Naive thymus-derived CD4-positive, alpha-beta T cell (primary cell): Measurements from ENCODE around the gene ARHGAP20. TPM values are rescaled to one million over a fixed set of nuclear protein-coding genes. Genes with fewer than 3 reads are reported as not detected.

ENCODE experiments used
- ATAC-seq: fragments of 150-1000 bp; cut with Tn5 transposase; 2 replicates; pipeline ENCODE4 v1.10.0; 2021; ENCODE audit warnings: mild to moderate bottlenecking, moderate library complexity
- CTCF ChIA-PET: fragments of 350-600 bp; sonication (Branson Sonifier 250); formaldehyde crosslinking; loops from one replicate; lab custom pipeline; 2021; ENCODE audit warnings: antibody characterized with exemption; lab: Charles Lee
- POLR2A ChIA-PET: fragments of 350-600 bp; sonication (Branson Sonifier 250); formaldehyde crosslinking; loops from one replicate; lab custom pipeline; 2021; ENCODE audit warnings: antibody characterized with exemption, inconsistent platforms; lab: Charles Lee
- DNase-seq, 9 donors: peaks; one replicate each; pipeline versions ENCODE4 v3.0.0 to v3.0.0-alpha.2; 2020 to 2022; ENCODE audit warnings: mixed read lengths in 1 of 9
- H3K27ac ChIP-seq: one replicate; pipeline ENCODE4 v1.7.0; 2013; ENCODE audit warnings: mild to moderate bottlenecking, low read depth, low read length, moderate library complexity
- H3K27me3 ChIP-seq, 2 donors: one replicate each; pipeline ENCODE4 v1.7.0; 2013; ENCODE audit warnings: low read length in 2 of 2, mild to moderate bottlenecking in 2 of 2, moderate library complexity in 2 of 2; ENCODE audit not compliant: control insufficient read depth in 2 of 2, insufficient read depth in 2 of 2
- H3K36me3 ChIP-seq, 3 experiments: 1 replicate in 2 of 3; 2 replicates in 1 of 3; pipeline ENCODE4 v1.7.0; 2013; ENCODE audit warnings: low read length in 3 of 3, mild to moderate bottlenecking in 3 of 3, moderate library complexity in 1 of 3; ENCODE audit not compliant: insufficient read depth in 3 of 3, control insufficient read depth in 2 of 3
- H3K4me1 ChIP-seq, 2 donors: one replicate each; pipeline ENCODE4 v1.7.0; 2013; ENCODE audit warnings: low read length in 2 of 2, mild to moderate bottlenecking in 2 of 2, moderate library complexity in 1 of 2; ENCODE audit not compliant: control insufficient read depth in 2 of 2, insufficient read depth in 2 of 2
- H3K4me3 ChIP-seq: 2 replicates; pipeline ENCODE4 v1.7.0; 2013; ENCODE audit warnings: mild to moderate bottlenecking, low read length
- H3K9me3 ChIP-seq, 3 experiments: 1 replicate in 2 of 3; 2 replicates in 1 of 3; pipeline ENCODE4 v1.7.0; 2013; ENCODE audit warnings: low read length in 3 of 3; ENCODE audit not compliant: control insufficient read depth in 2 of 3
- H3K27ac Mint-ChIP-seq, 9 donors: one replicate each; pipeline ENCODE4 v1.8.0; 2020 to 2022; ENCODE audit warnings: mixed read lengths in 9 of 9, mild to moderate bottlenecking in 8 of 9, moderate library complexity in 5 of 9, inconsistent platforms in 2 of 9
- H3K27me3 Mint-ChIP-seq, 5 donors: one replicate each; pipeline ENCODE4 v1.8.0; 2021 to 2022; ENCODE audit warnings: mixed read lengths in 5 of 5, mild to moderate bottlenecking in 1 of 5
- H3K36me3 Mint-ChIP-seq, 5 donors: one replicate each; pipeline ENCODE4 v1.8.0; 2020 to 2022; ENCODE audit warnings: mixed read lengths in 5 of 5, mild to moderate bottlenecking in 3 of 5, inconsistent platforms in 1 of 5
- H3K4me1 Mint-ChIP-seq, 7 donors: one replicate each; pipeline ENCODE4 v1.8.0; 2020 to 2022; ENCODE audit warnings: mixed read lengths in 7 of 7, mild to moderate bottlenecking in 3 of 7, inconsistent platforms in 1 of 7
- H3K4me3 Mint-ChIP-seq, 10 donors: one replicate each; pipeline ENCODE4 v1.8.0; 2020 to 2022; ENCODE audit warnings: mild to moderate bottlenecking in 10 of 10, mixed read lengths in 10 of 10, moderate library complexity in 6 of 10, inconsistent platforms in 2 of 10
- H3K9me3 Mint-ChIP-seq, 11 donors: one replicate each; pipeline ENCODE4 v1.8.0; 2020 to 2022; ENCODE audit warnings: mixed read lengths in 11 of 11, mild to moderate bottlenecking in 4 of 11, inconsistent platforms in 1 of 11, moderate library complexity in 1 of 11
- intact Hi-C, 2 donors: fragments of 100-400 bp; cut with micrococcal nuclease; formaldehyde crosslinking; loops; one replicate each; pipeline ENCODE4 v1.15.1; 2023
- polyA plus RNA-seq, 2 donors: library from polyadenylated mRNA; unstranded; fragments of 300-500 nt; fragmentation: Illumina TruSeq; gene quantifications; one replicate each; pipeline ENCODE4 v1.2.3, GENCODE V29; 2021
- total RNA-seq, 6 experiments: library from RNA in 5 of 6; stranded (reverse) in 5 of 6; gene quantifications; 1 replicate in 5 of 6; 2 replicates in 1 of 6; pipeline ENCODE4 v1.2.3 and lab custom pipeline; 2021 to 2026

ARHGAP20 gene
- total and polyA plus RNA-seq, 7 experiments from 2014 or later = 0.08 to 0.11 TPM; not detected in 5

DNA sequence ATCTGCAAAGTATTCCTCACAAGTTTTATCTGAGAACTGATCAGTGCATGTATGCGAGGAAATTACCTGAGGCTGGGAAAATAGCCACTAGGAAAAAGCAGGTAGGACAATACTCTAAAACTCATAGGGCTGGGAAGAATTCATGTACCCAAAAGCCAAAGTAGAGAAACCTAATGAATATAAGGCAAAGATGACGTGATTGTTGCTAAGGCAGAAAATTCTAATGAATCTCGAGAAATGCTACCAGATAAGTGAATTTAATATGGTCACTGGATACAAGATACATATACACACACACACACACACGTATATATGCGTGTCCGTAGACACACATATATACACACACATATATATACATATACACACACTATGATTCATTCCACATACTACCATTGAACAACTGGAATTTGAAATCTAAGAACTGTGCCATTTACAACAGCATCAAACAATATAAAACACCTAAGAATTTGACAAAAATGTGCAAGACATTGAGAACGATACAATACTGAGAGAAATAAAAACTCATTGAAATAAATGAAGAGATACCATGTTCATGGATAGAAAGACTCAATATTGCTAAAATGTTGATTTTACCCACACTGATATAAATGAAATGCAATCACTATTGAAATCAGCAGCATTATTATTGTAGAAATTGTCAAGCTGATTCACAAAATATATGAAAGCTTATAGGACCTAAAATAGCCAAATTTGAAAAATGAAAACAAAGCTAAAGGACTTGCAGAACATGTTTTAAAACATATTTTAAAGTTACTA, 46.4 kb downstream of the ARHGAP20 start:
- Histone ChIP-seq H3K27ac (no peak overlapping the region), H3K4me3 (no peak overlapping the region), H3K36me3 (no peaks in the 10 kb centered on the region), H3K4me1 (no peaks in the 10 kb centered on the region), H3K27me3 (peaks cover 0 to 2% of the 10 kb centered on the region in 2 donors), H3K9me3 (no peaks in the 10 kb centered on the region)
- ATAC-seq = no peak
- Mint-ChIP-seq H3K27ac (no peak overlapping the region), H3K9me3 (no peaks in the 10 kb centered on the region), H3K4me3 (no peak overlapping the region), H3K4me1 (no peaks in the 10 kb centered on the region), H3K27me3 (peaks cover 0 to 8% (median 3%) of the 10 kb centered on the region in 5 donors), H3K36me3 (no peaks in the 10 kb centered on the region)
- intact Hi-C loops = no loop called here
- CTCF ChIA-PET = no interaction called here
- DNase-seq = no peak
- POLR2A ChIA-PET = no interaction called here

DNA sequence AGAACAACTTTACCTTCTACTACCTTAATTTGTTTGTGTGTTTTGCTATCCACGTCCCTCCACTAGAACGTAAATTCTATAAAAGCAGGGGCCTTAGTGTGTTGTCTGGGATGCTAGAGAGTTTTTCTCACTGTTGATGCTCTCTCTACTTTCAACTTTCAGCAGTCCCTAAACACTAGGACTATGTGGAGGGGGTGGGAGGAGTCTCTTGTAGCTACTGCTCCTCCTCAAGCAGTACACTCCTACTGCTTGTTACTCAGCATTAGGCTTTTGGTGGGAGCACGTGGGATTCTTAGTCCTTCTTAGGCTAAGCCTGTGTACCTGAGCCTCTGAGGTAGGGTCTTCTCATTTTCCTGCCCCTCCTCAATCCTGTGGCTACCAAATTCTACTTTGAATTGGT, 56.3 kb downstream of the ARHGAP20 start:
- Histone ChIP-seq H3K4me3 (no peak overlapping the region), H3K9me3 (no peaks in the 10 kb centered on the region), H3K27me3 (no peaks in the 10 kb centered on the region), H3K27ac (no peak overlapping the region), H3K4me1 (no peaks in the 10 kb centered on the region), H3K36me3 (no peaks in the 10 kb centered on the region)
- ATAC-seq (no peak), DNase-seq (no peak)
- Mint-ChIP-seq H3K27me3 (peaks cover 0 to 49% (median 32%) of the 10 kb centered on the region in 5 donors), H3K27ac (no peak overlapping the region), H3K9me3 (peaks cover 0 to 21% (median 8%) of the 10 kb centered on the region in 11 donors), H3K4me1 (peaks cover 0 to 1% (median 0%) of the 10 kb centered on the region in 7 donors), H3K4me3 (no peak overlapping the region), H3K36me3 (no peaks in the 10 kb centered on the region)
- ChIA-PET POLR2A (no interaction called here), CTCF (no interaction called here)
- intact Hi-C loops = no loop called here

DNA sequence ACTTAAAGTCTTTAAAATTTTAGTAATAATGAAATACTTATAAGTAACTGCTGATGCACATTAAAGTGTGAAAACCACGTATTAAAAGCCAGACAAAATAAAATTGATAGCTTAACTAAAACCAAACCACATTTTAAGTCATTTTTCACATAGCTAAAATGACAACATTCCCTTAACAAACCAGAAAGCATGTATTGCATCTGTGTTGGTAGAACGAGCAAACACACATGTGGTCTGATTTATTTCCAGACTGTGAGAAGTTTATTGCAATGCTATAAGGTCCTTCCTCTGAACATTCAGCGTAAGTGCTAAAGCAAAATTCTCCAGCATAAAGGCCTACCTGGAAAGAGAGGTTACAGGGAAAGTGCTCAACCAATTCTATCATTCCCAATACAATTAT, 57.8 kb downstream of the ARHGAP20 start:
- POLR2A ChIA-PET = no interaction called here
- CTCF ChIA-PET = no interaction called here

DNA sequence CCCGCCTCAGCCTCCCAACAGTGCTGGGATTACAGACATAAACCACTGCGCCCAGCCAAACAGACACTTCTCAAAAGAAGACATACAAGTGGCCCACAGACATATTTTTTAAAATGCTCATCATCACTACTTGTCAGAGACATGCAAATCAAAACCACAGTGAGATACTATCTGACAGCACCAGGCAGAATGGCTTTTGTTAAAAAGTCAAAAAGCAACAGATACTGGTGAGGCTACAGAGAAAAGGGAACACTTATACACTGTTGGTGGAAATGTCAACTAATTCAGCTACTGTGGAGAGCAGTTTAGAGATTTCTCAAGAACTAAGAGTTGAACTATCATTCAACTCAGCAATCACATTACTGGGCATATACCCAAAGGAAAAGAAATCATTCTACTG, 67.0 kb downstream of the ARHGAP20 start:
- no peaks in the 10 kb centered on the region for H3K36me3 ChIP-seq
- intact Hi-C loops = no loop called here
- no peaks in the 10 kb centered on the region for H3K27me3 ChIP-seq
- no peaks in the 10 kb centered on the region for H3K9me3 ChIP-seq
- Mint-ChIP-seq H3K27me3 (peaks cover 3 to 26% (median 20%) of the 10 kb centered on the region in 5 donors), H3K4me3 (no peak overlapping the region), H3K36me3 (no peaks in the 10 kb centered on the region), H3K4me1 (no peaks in the 10 kb centered on the region), H3K27ac (no peak overlapping the region), H3K9me3 (peaks cover 0 to 7% (median 2%) of the 10 kb centered on the region in 11 donors)
- DNase-seq = no peak
- ATAC-seq = no peak
- no peak overlapping the region for H3K4me3 ChIP-seq
- H3K27ac ChIP-seq = no peak overlapping the region
- CTCF ChIA-PET = no interaction called here
- H3K4me1 ChIP-seq = no peaks in the 10 kb centered on the region
- POLR2A ChIA-PET = no interaction called here

More for the DNA sequence above, 57.8 kb downstream of the ARHGAP20 start:
- Mint-ChIP-seq H3K27ac (no peak overlapping the region), H3K4me3 (no peak overlapping the region), H3K4me1 (peaks cover 0 to 1% (median 0%) of the 10 kb centered on the region in 7 donors), H3K9me3 (peaks cover 0 to 24% (median 9%) of the 10 kb centered on the region in 11 donors), H3K27me3 (peaks cover 0 to 47% (median 37%) of the 10 kb centered on the region in 5 donors), H3K36me3 (no peaks in the 10 kb centered on the region)
- DNase-seq = no peak
- Histone ChIP-seq H3K27me3 (no peaks in the 10 kb centered on the region), H3K27ac (no peak overlapping the region), H3K36me3 (no peaks in the 10 kb centered on the region), H3K4me3 (no peak overlapping the region), H3K9me3 (no peaks in the 10 kb centered on the region), H3K4me1 (no peaks in the 10 kb centered on the region)
- no peak for ATAC-seq
- intact Hi-C loops = no loop called here

GRCh38 chr11:110634370-110634769, 77.9 kb downstream of the ARHGAP20 start:
- Histone ChIP-seq H3K4me3 (no peak overlapping the region), H3K4me1 (no peaks in the 10 kb centered on the region), H3K9me3 (no peaks in the 10 kb centered on the region), H3K27ac (no peak overlapping the region), H3K36me3 (no peaks in the 10 kb centered on the region), H3K27me3 (no peaks in the 10 kb centered on the region)
- Mint-ChIP-seq H3K36me3 (peaks cover 0 to 4% (median 0%) of the 10 kb centered on the region in 5 donors), H3K27ac (no peak overlapping the region), H3K9me3 (peaks cover 0 to 5% (median 0%) of the 10 kb centered on the region in 11 donors), H3K4me3 (no peak overlapping the region), H3K4me1 (no peaks in the 10 kb centered on the region), H3K27me3 (peaks cover 2 to 12% (median 8%) of the 10 kb centered on the region in 5 donors)
- ChIA-PET POLR2A (no interaction called here), CTCF (no interaction called here)
- intact Hi-C loops = no loop called here
- DNase-seq (no peak), ATAC-seq (no peak)

GRCh38 chr11:110631551-110631950, 80.7 kb downstream of the ARHGAP20 start:
- Histone ChIP-seq H3K36me3 (no peaks in the 10 kb centered on the region), H3K4me3 (no peak overlapping the region), H3K27me3 (no peaks in the 10 kb centered on the region), H3K9me3 (no peaks in the 10 kb centered on the region), H3K27ac (no peak overlapping the region), H3K4me1 (no peaks in the 10 kb centered on the region)
- ATAC-seq (no peak), DNase-seq (no peak)
- ChIA-PET POLR2A (no interaction called here), CTCF (no interaction called here)
- Mint-ChIP-seq H3K27ac (no peak overlapping the region), H3K9me3 (peaks cover 0 to 1% (median 0%) of the 10 kb centered on the region in 11 donors), H3K27me3 (peaks cover 2 to 11% (median 4%) of the 10 kb centered on the region in 5 donors), H3K4me3 (no peak overlapping the region), H3K36me3 (peaks cover 0 to 4% (median 0%) of the 10 kb centered on the region in 5 donors), H3K4me1 (no peaks in the 10 kb centered on the region)
- intact Hi-C loops = no loop called here

- ChIA-PET CTCF (no interaction called here), POLR2A (no interaction called here)
- DNase-seq (no peak), ATAC-seq (no peak)
- Mint-ChIP-seq H3K9me3 (peaks cover 0 to 1% (median 0%) of the 10 kb centered on the region in 11 donors), H3K27me3 (peaks cover 2 to 11% (median 7%) of the 10 kb centered on the region in 5 donors), H3K4me1 (no peaks in the 10 kb centered on the region), H3K36me3 (peaks cover 0 to 4% (median 0%) of the 10 kb centered on the region in 5 donors), H3K4me3 (no peak overlapping the region), H3K27ac (no peak overlapping the region)
- Histone ChIP-seq H3K4me3 (no peak overlapping the region), H3K27me3 (no peaks in the 10 kb centered on the region), H3K27ac (no peak overlapping the region), H3K36me3 (no peaks in the 10 kb centered on the region), H3K9me3 (no peaks in the 10 kb centered on the region), H3K4me1 (no peaks in the 10 kb centered on the region)
- intact Hi-C loops = no loop called here
These were observed 82.6 kb downstream of the ARHGAP20 start for GRCh38 chr11:110629594-110629993.
